HepG2 (cell line): ENCODE measurements around the gene AFTPH.

ENCODE experiments used
- CHD2 ChIP-seq: IDR thresholded peaks from 2 replicates; pipeline ENCODE4 v1.6.1; 2011; ENCODE audit warnings: low read depth, low read length, improper control_type of control experiment
- POLR2A ChIP-seq, 2 experiments: IDR thresholded peaks; 2 replicates each; pipeline ENCODE4 v1.6.1; 2011; ENCODE audit warnings: low read depth in 2 of 2, low read length in 2 of 2, mild to moderate bottlenecking in 1 of 2, moderate library complexity in 1 of 2; ENCODE audit not compliant: insufficient read depth in 1 of 2
- POLR2AphosphoS5 ChIP-seq: IDR thresholded peaks from 2 replicates; pipeline ENCODE4 v1.6.1; 2012; ENCODE audit warnings: low read depth, low read length
- TCF12 ChIP-seq, 2 experiments: fragments of 450-650 bp in 1 of 2; sonication (generic) in 1 of 2; formaldehyde crosslinking in 1 of 2; IDR thresholded peaks; 2 replicates each; pipeline versions ENCODE4 v1.6.1 to v1.8.0; 2017 to 2022; ENCODE audit warnings: antibody characterized with exemption in 1 of 2, mild to moderate bottlenecking in 1 of 2, missing genetic modification reagents in 1 of 2, moderate library complexity in 1 of 2
- TF ChIP-seq, protein P1 (sequence below): sonication (generic); formaldehyde crosslinking; IDR thresholded peaks from 2 replicates; pipeline ENCODE4 v1.5.0; 2020; ENCODE audit warnings: mild to moderate bottlenecking, missing genetic modification reagents, moderate library complexity
- TF ChIP-seq, protein P2 (sequence below), 2 experiments: sonication (generic) in 1 of 2; formaldehyde crosslinking in 1 of 2; IDR thresholded peaks; 2 replicates each; pipeline versions ENCODE4 v1.5.1 to v1.6.1; 2011 to 2020; ENCODE audit warnings: borderline replicate concordance in 1 of 2, low read depth in 1 of 2, low read length in 1 of 2, mild to moderate bottlenecking in 1 of 2, missing genetic modification reagents in 1 of 2, moderate library complexity in 1 of 2

DNA sequence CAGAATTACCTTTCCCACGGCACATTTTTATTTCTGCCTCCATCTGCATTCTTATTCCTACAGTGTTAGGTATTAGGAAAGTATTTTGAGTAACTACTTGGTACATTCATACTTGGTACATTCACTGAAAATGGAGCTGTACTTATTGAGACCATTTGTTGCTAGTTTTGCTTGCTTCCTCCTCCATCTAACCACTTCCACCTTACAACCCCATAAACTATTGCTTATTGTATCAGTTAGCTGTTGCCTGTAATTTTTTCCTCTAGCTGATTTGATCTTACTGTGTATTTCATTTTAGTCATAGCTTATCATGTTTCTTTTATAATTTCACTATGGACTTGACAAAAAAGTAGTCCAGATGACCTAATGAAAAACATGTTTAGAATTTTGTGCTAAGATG lies 50.7 kb downstream of the AFTPH start:
- TF ChIP-seq TCF12 (IDR thresholded peaks at IDR 0.05) (no peak), TCF12 (CRISPR knock-in tag; IDR thresholded peaks at IDR 0.05) (no peak), POLR2AphosphoS5 (no peak), POLR2A (IDR thresholded peaks at IDR 0.05; ENCODE audit: insufficient read depth in 1 of 2, low read depth in 2 of 2, low read length in 2 of 2) (no peak), CHD2 (no peak)
- TF ChIP-seq, protein P1, sequence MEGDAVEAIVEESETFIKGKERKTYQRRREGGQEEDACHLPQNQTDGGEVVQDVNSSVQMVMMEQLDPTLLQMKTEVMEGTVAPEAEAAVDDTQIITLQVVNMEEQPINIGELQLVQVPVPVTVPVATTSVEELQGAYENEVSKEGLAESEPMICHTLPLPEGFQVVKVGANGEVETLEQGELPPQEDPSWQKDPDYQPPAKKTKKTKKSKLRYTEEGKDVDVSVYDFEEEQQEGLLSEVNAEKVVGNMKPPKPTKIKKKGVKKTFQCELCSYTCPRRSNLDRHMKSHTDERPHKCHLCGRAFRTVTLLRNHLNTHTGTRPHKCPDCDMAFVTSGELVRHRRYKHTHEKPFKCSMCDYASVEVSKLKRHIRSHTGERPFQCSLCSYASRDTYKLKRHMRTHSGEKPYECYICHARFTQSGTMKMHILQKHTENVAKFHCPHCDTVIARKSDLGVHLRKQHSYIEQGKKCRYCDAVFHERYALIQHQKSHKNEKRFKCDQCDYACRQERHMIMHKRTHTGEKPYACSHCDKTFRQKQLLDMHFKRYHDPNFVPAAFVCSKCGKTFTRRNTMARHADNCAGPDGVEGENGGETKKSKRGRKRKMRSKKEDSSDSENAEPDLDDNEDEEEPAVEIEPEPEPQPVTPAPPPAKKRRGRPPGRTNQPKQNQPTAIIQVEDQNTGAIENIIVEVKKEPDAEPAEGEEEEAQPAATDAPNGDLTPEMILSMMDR (CRISPR knock-in tag): no peak
- TF ChIP-seq, protein P2, sequence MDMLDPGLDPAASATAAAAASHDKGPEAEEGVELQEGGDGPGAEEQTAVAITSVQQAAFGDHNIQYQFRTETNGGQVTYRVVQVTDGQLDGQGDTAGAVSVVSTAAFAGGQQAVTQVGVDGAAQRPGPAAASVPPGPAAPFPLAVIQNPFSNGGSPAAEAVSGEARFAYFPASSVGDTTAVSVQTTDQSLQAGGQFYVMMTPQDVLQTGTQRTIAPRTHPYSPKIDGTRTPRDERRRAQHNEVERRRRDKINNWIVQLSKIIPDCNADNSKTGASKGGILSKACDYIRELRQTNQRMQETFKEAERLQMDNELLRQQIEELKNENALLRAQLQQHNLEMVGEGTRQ (IDR thresholded peaks at IDR 0.05; ENCODE audit: low read depth, low read length): no peak
- TF ChIP-seq, protein P2 (CRISPR knock-in tag; IDR thresholded peaks at IDR 0.05; ENCODE audit: borderline replicate concordance): no peak
